GM19193 (cell line): ENCODE measurements around the gene ATP6V0C.

Experiments used
- POLR2A ChIP-seq: IDR thresholded peaks from 4 replicates; pipeline ENCODE4 v1.6.1; 2011; ENCODE audit not compliant: insufficient read depth, insufficient read length; ENCODE audit errors: extremely low read depth

Gene ATP6V0C

GRCh38 chr16:2532494-2533141 is 18.9 kb downstream of the ATP6V0C start:
- TF ChIP-seq POLR2A, result no peak

DNA sequence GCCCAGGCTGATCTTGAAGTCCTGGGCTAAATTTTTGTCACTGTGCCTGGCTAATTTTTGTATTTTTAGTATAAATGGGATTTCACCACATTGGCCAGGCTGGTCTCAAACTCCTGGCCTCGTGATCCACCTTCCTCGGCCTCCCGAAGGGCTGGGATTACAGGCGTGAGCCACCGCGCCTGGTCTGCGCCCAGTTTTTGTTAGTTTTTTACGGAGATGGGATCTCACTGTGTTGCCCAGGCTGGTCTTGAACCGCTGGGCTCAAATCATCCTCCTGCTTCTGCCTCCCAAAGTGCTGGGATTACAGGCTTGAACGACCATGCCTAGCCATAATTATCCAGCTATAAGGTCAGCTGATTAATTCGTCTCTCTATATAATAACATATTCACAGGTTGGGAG is 20.2 kb downstream of the ATP6V0C start:
- TF ChIP-seq POLR2A, result no peak

GRCh38 chr16:2535625-2536013 is 21.9 kb downstream of the ATP6V0C start:
- TF ChIP-seq POLR2A, result no peak

GRCh38 chr16:2537451-2538379 is 24.0 kb downstream of the ATP6V0C start, which contains the start of gene PDPK1:
Gene PDPK1 (plus strand): TSS chr16:2538021. CDS start chr16:2538113, 92 bp downstream.
- peak; percentile 73 for TF ChIP-seq POLR2A
